Inflammatory macrophage treated with lipopolysaccharide for 1 hour (primary cell): Measurements from ENCODE around the gene LBX2.

Experiments used
- DNase-seq, 2 donors: peaks; one replicate each; pipeline ENCODE4 v3.0.0-alpha.2; 2020 to 2022

The LBX2 gene

DNA sequence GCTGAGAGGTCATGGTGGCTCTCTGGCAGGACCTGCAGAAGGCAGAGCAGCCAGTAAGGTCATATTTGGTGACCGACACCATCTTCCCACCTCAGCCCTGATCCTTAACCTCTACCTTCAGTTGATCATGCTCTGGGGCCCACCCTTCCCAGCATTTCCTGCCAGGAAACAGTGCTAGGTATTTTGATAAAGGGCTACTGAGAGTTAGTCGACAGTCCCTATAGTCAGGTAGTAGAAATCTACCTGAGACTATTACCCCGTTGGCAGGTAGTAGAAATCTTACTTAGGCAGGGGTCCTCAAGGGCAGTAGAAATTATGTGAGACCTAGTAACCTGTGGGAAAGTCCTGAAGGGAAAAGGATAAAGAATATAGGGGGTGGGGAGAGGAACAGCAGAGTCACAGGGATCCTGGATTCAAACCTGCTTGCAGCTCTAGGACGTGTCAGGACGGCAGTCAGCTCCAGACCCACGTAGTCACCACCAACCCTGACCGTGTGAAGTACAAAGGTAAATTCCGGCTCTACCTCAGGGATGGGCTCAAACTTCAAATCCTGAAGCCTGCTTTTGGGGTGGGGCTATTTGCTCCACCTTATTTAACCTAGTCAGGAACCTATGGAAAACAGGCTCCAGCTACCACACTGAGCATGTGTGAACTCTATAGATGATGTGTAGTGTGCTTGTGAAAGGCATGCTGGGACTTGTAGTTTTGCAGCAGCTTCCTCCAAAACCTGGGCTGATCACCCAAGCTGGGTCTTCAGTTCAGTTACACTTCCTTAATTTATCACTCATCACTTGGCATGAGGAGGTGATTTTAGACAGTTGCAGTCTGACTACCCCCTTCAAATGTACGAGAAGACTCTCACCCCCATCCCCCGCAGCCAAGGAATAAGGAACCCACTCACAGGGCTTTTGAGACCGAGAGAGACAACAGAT, 26.6 kb upstream of the LBX2 start, which contains the start of gene DQX1:
DQX1 (minus strand) TSS at position 515 of the 932 bp plus-strand sequence; CDS start at position 13, 502 bp downstream.
- peak; percentile 32 to 49 for DNase-seq

DNA sequence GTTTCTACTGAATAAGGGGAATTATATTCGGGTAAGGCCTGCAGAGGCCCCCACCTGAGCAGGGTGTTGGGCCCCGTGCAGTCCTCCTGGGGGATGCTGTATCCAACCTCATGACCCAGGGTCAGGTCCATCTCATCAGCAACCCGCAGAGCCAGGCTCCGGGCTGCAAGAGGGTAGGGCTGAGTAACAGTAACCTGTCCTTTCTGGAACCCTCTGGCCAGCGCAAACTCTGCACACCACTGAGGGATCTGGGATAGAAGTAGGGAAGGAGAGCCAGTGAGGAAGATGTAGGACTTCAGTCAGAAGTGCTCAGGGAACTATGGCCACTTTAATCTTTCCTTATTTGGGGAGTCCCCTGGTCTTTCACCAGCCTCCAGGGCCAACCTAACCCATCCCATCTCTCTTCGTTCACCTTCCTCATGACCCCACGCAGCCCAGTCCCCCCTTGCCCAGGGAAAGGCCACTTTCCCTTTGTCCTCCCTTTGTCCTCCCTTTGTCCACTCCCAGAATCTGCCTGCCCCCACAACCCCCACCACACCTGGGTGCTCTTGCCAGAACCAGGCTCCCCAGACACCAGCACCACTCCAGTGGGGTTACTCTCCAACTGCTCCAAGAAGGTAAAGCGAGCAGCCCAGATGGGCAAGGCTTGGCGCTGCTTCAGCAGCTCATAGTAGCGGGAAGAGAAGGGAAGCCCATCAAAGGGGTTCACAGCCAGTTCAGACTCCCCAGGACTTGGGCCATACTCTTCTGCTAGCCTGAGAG, 25.7 kb upstream of the LBX2 start:
- DNase-seq, result no peak

DNA sequence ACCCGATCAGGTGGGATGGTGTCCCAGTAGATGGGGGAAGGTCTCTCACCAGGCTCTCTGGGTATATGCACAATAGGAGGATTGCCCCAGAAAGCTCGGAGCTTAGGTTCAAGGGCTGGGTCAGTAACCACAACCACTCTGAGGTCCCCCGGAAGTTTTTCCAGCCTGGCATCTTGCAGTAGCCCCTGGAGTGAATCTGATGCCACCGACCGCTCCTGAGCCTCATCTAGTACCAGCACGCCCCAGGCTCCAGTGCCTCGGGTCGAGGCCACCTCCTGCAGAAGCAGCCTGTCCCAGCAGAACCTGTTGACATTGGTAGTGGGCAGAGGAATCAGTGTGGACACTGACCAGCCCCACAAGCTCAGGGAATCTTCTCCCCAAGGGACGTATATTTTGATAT, 24.6 kb upstream of the LBX2 start:
- no peak for DNase-seq

DNA sequence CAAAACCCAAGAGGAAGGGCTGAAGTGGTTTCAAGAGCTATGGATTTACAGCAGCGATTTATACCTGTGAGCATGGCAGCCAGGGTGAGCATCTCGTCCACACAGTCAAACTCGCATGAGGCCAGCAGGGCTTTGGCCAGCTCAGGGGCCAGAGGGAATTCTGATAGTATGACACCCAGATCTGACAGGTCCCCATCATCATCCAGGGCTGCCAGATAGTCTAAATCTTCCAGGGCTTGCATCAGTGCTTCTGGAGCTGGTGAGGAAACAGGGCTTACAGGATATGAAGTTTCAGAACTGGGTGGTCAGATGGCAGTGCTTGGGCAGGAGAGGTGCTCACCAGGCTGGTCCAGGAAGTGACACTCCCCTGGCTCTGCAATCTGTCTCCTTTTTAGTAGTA, 23.1 kb upstream of the LBX2 start:
- no peak for DNase-seq

DNA sequence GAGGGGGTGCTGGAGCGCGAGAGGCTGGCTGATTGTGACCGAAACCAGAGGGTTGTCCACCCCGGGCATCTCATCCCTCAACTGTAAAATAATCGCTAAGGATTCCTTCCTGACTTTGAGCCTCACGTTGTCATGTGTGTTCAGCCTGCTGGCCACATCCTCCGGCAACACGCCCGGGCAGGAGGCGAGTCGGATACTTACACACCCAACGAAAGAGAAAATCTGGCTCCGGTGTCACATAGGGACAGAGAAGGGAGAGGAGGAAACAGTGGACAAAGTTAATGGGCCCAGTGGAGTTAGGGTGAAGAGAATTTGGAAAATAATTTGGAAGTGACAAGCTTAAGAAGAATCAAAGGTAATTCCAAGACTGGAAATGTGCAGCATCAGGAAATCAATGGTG, 17.2 kb upstream of the LBX2 start:
- no peak for DNase-seq

DNA sequence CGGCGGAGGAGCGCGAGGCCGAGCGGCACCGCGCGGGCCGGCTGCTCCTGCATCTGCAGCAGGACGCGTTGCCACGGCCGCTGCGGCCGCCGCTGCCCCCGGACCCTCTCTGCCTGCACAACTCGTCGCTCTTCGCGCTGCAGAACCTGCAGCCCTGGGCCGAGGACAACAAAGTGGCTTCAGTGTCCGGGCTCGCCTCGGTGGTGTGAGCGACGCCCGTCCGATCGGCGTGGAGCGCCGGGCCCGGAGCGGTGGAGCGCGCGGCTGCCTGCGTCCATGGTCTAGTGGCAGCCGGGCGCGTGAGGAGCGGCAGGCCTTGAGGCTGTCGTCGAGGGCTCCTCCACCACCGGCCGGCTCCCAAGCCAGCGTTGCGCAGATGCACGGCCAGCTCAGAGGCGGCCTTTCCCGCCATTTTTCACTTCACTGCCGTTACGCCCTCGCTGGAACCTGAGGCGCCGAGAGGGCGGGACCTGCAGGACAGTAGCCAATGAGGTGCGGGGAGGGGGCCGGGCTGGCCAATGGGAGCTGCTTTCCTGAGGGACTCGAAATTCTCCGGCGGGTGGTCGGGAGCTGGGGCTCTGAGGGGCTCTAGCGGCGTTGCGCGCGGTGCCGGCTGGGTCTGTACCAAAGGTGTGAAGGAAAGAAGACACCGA, 16.7 kb upstream of the LBX2 start:
- peak; percentile 50 to 68 for DNase-seq

GRCh38 chr2:74515271-74515980, 16.0 kb upstream of the LBX2 start:
- no peak for DNase-seq

DNA sequence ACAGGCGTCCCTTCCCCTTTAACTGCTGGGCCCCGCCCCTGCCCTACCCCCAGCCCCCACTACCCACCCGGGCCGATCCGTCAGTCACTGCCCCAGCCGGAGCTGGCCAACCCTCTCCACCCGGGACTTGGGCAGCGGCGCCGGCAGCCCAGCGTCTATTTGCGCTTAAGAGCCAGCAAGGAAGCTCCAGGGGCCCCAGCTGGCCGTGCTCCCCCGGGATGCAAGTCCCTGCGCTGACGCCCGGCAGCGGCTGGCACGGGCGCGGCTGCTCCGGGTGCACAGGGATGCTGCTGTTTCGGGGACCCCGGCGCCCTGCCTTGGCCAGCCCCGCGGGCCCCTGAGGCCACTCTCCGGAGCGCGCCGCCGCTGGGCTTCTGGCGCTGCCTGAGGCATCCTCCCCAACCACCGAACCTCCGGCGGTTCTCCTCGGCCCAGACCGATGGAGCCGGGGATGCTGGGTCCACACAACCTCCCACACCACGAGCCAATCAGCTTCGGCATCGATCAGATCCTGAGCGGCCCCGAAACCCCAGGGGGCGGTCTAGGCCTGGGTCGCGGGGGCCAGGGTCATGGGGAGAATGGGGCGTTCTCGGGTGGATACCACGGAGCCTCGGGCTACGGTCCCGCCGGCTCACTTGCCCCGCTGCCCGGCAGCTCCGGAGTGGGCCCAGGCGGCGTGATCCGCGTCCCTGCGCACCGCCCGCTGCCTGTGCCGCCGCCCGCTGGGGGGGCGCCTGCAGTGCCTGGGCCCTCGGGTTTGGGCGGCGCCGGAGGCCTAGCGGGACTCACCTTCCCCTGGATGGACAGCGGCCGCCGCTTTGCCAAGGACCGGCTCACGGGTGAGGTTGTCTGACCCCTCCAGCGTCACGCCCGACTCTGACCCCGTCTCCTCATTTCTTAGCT, 15.2 kb upstream of the LBX2 start, which contains the start of gene TLX2:
TLX2 (plus strand) TSS at position 83 of the 903 bp plus-strand sequence; CDS start at position 440, 357 bp downstream.
- no peak for DNase-seq

DNA sequence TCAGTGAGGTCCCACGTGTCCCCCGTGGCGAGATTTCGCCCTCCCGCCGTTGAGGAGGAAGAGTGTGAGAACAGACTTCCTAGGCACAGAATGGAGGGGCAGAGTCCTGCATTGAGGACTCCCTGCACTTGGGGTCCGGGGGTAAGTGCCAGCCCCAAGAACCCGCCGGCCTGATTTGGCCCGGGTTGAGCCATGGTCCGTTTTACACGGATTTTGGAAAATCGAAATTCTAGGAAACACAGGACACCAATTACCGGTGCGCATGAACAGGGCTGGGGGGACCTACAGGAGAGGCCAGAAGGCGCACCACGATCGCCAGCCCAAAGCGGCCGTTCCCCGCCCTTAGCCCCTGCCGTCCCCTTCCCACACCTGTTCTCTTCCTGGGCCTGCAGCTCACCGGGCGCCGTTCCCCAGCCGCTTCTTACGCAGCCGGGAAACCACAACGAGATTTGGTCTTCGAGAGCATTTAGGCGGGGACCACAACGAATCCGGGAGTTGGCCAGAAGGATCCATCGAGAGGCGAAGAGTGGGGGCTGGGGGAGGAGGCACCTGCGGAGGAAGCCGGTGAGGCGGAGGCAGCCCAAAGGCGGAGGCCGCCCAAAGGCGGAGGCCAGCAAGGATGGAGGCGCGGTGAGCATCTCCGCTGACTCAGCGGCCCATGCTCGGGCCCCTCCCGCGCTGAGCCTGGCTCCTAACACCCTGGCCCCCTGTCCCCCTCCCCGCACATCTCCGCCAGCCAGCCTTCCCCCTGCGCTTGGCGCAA, 14.4 kb upstream of the LBX2 start:
- DNase-seq, result no peak

- no peak for DNase-seq
These were observed 13.6 kb upstream of the LBX2 start for GRCh38 chr2:74512744-74513604.

- no peak for DNase-seq
These were observed 11.9 kb upstream of the LBX2 start for GRCh38 chr2:74511104-74511989.

GRCh38 chr2:74510272-74510671, 10.9 kb upstream of the LBX2 start:
- no peak for DNase-seq

DNA sequence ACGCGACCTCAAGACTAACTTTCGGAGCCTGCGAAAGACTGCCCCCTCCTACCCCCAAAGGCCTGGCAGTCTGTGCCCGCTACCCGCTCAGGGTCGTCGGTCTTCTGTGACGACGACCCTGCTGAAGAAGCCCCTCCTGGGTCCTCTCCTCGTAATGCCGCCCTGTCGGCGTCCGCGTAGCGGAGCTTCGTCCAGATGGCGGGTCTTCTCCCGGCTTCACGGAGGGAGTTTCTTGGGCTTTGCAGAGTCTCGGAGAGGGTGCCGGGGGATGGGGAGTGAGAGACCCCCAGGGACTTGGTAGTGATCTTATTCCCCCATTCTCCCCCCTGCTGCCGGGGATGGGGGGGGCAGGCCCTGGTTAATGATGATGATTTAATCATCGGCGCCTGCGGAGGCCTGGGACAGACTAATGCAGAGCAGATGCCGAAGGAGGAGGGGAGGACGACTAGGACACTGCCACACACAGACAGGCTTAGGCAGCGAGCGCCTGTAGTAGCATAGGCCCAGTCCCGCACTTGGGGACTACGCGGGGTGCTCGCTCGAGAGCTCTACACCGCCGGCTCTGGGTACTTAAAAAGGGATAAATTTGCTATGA, 8.6 kb upstream of the LBX2 start:
- DNase-seq, result no peak

DNA sequence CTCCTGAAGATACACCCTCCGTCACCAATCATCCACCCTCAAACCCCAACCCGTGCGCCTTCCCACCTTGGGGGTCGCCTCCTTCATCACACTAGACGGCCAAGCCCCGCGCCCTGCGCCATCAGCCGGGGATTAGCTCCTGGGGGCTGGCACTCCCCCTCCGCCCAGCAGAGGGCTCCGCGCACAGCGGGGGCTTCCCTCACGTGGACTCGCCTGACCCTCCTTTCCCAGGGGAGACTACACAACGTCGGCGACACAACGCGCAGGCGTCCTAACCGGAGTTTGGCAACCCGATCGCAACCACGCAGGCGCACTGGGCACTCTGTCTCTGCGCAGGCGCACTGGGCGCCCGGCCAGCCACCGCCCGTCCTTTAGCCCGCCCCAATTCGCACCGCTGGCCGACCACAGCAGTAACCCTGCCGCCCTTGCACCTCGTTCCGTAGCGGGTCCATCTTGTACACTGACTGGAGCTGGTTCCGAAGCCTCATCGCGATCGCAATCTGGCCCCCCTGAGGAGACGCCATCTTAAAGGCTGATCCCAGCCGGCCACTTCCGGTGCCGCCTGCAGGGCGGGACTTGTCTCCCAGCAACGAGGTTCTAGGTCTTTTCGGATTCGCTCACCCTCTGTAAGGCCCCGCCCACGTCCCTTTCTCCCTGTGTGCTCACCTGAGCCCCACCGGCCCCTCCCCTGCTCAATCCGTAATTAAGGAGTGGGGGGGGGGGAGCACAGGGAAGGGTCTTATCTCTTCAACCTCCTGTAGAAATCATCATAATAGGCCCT, 7.9 kb upstream of the LBX2 start, which contains the start of gene PCGF1:
PCGF1 (minus strand) TSS at position 551 of the 781 bp plus-strand sequence; CDS start at position 524, 27 bp downstream.
- DNase-seq, result peak; percentile 96 to 99

DNA sequence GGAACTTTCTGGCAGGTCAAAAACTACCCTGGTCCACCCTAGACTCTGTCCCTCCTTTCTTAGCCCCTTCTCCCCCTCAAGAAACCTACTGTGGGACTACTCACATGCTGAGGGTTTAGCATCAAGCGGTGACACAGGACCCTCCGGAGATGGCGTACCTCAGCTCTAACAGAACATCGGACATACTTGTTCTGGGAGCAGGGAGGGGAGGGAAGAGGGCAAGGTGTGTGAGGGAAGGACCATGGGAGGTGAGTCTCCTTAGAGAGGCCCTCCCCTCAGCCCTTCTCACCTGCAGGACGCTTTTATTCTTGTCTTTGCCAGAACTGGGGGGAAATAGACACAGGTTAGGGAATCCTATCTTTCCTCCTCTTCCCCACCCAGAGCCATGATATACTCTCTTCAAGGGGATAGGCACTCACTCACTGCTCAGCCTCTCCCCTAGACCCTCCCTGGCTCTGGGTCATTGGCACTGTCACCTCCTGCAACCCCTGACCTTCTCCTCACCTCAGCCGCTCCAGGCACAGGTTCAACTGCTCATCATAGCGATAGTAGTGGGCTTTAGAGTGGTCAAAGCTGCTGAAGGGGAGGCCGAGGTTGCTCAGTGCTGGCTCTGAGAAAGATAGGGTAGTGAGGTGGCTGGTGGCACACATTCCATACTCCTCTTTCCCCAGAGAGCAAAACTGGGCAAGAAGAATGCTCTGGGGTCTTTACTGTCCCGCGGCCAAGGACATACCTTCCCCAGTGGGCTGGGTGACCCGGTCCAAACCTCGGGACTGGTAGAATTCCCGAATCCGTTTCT, 6.2 kb upstream of the LBX2 start:
- DNase-seq, result no peak

DNA sequence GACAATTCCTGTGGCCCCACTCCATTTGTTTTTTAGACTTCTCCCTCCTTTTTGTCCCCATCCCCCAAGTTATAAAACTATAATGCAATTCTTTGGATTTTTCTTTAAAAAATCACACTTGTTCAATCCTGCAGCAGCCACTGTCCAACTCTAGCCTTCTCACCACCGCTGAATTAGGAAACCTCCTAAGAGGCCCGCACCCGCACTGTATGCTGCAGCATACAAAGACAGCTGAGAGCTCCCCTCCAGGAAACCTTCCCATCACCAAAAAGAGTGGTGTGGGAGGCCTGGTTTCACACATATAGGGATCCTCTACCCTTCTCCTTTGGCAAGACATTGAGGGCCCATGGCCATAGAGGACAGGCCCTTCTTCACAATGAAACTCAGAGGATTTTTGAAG, 5.2 kb upstream of the LBX2 start:
- no peak for DNase-seq
